ENCODE measurements around the gene C20orf96. TPM values are rescaled to one million over a fixed set of nuclear protein-coding genes. Genes with fewer than 3 reads are reported as not detected.

C20orf96 gene
- total and polyA plus RNA-seq, 2 donors: 1.2 to 4.3 TPM

DNA sequence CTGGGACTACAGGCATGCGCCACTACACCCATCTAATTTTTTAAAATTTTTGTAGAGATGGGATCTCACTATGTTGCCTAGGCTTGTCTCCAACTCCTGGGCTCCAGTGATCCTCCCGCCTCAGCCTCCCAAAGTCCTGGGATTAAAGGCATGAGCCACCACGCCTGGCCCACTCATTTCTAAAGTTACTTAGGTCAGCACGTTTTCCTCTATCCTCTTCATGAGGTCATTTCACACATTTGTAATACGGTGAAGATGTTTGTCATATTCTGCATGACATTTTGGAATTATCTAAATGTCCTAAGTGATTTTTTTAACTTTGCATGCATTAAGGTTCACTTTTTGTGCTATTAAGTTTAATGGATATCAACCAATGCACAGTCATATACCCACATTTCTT, 22.9 kb upstream of the C20orf96 start:
- Histone ChIP-seq H3K9me3 (ENCODE audit: control insufficient read depth in 2 of 2, insufficient read depth in 1 of 2, low read length in 1 of 2) (no peaks in the 10 kb centered on the region), H3K4me3 (ENCODE audit: low read length in 2 of 2) (no peak overlapping the region), H3K27ac (ENCODE audit: low read depth in 1 of 2, low read length in 1 of 2) (no peak overlapping the region), H3K27me3 (ENCODE audit: control insufficient read depth in 2 of 2, insufficient read depth in 1 of 2, low read length in 1 of 2) (no peaks in the 10 kb centered on the region), H3K36me3 (ENCODE audit: control insufficient read depth in 2 of 2, insufficient read depth in 2 of 2, low read length in 1 of 2) (no peaks in the 10 kb centered on the region), H3K4me1 (ENCODE audit: control insufficient read depth in 2 of 2, insufficient read depth in 2 of 2, low read length in 2 of 2) (peaks cover 9 to 17% of the 10 kb centered on the region in 2 donors)
- 96% methylated on average over 5 of the region's 5 CpGs for WGBS
- no peak for DNase-seq (ENCODE audit: low read depth in 6 of 9, low spot score in 9 of 9)

DNA sequence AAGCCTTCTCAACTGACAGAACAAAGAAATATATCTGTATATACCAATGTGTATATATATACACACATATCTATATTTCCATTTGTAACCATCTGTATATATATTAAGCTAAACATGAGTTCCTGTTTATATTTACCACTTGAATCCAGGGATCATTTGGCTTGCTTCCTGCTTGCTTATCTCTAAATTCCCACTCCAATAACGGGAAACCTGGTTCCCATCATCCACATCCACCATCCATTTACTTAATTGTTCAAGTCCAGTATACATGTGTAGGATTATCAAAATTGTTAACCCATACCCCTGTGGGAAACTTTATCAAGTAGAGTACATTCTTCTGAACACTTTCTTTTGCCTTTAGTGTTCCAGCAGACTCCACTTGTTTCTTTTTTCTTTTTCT, 22.3 kb upstream of the C20orf96 start:
- Histone ChIP-seq H3K9me3 (ENCODE audit: control insufficient read depth in 2 of 2, insufficient read depth in 1 of 2, low read length in 1 of 2) (no peaks in the 10 kb centered on the region), H3K27me3 (ENCODE audit: control insufficient read depth in 2 of 2, insufficient read depth in 1 of 2, low read length in 1 of 2) (no peaks in the 10 kb centered on the region), H3K36me3 (ENCODE audit: control insufficient read depth in 2 of 2, insufficient read depth in 2 of 2, low read length in 1 of 2) (no peaks in the 10 kb centered on the region), H3K4me3 (ENCODE audit: low read length in 2 of 2) (no peak overlapping the region), H3K4me1 (ENCODE audit: control insufficient read depth in 2 of 2, insufficient read depth in 2 of 2, low read length in 2 of 2) (peaks cover 9 to 17% of the 10 kb centered on the region in 2 donors), H3K27ac (ENCODE audit: low read depth in 1 of 2, low read length in 1 of 2) (no peak overlapping the region)
- DNase-seq (ENCODE audit: low read depth in 6 of 9, low spot score in 9 of 9): no peak
- 95% methylated on average over 1 of the region's 1 CpG for WGBS

DNA sequence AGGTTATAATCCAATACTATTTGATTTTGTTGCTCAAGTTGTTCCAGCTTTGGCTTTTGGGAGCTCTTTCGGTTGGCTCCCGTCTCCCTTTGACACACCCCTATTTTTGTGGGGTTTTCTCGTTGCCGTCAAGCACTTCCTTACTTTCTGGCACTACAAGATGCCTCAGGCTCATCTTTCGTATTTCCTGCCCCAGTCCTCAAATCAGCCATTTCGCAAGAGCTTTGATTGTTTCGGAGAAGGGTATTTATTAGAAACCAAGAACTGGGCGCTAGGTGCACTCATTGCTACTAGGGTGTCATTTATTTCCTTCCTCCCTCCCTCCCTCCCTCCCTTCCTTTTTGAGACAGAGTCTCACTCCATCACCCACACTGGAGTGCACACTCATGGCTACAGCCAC, 21.5 kb upstream of the C20orf96 start:
- no peak for DNase-seq (ENCODE audit: low read depth in 6 of 9, low spot score in 9 of 9)

DNA sequence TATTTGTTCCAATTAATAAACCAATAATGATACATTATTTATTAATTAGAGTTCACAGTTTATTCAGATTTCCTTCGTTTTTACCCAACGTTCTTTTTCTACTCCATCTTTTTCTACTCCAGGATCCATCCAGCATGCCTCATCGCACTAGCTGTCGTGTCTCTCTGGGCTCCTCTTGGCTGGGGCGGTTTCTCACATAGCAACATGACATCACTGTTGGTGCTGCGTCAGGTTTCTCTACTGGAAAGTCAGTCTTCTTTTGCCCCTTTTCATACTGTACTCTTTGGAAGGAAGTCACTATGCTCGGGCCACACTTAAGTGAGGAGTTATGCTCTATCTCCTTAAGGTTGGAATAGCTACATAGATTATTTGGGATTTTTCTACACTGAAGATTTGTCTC, 21.1 kb upstream of the C20orf96 start:
- Histone ChIP-seq H3K4me3 (ENCODE audit: low read length in 2 of 2) (no peak overlapping the region), H3K36me3 (ENCODE audit: control insufficient read depth in 2 of 2, insufficient read depth in 2 of 2, low read length in 1 of 2) (no peaks in the 10 kb centered on the region), H3K9me3 (ENCODE audit: control insufficient read depth in 2 of 2, insufficient read depth in 1 of 2, low read length in 1 of 2) (no peaks in the 10 kb centered on the region), H3K27ac (ENCODE audit: low read depth in 1 of 2, low read length in 1 of 2) (no peak overlapping the region), H3K4me1 (ENCODE audit: control insufficient read depth in 2 of 2, insufficient read depth in 2 of 2, low read length in 2 of 2) (peaks cover 9 to 17% of the 10 kb centered on the region in 2 donors), H3K27me3 (ENCODE audit: control insufficient read depth in 2 of 2, insufficient read depth in 1 of 2, low read length in 1 of 2) (no peaks in the 10 kb centered on the region)
- no peak for DNase-seq (ENCODE audit: low read depth in 6 of 9, low spot score in 9 of 9)
- WGBS: 95% methylated on average over 7 of the region's 7 CpGs

More for the DNA sequence above, 21.5 kb upstream of the C20orf96 start:
- Histone ChIP-seq H3K4me3 (ENCODE audit: low read length in 2 of 2) (no peak overlapping the region), H3K9me3 (ENCODE audit: control insufficient read depth in 2 of 2, insufficient read depth in 1 of 2, low read length in 1 of 2) (no peaks in the 10 kb centered on the region), H3K4me1 (ENCODE audit: control insufficient read depth in 2 of 2, insufficient read depth in 2 of 2, low read length in 2 of 2) (peaks cover 9 to 17% of the 10 kb centered on the region in 2 donors), H3K27ac (ENCODE audit: low read depth in 1 of 2, low read length in 1 of 2) (no peak overlapping the region), H3K27me3 (ENCODE audit: control insufficient read depth in 2 of 2, insufficient read depth in 1 of 2, low read length in 1 of 2) (no peaks in the 10 kb centered on the region), H3K36me3 (ENCODE audit: control insufficient read depth in 2 of 2, insufficient read depth in 2 of 2, low read length in 1 of 2) (no peaks in the 10 kb centered on the region)
- 96% methylated on average over 8 of the region's 8 CpGs for WGBS

GRCh38 chr20:310645-311044, 20.1 kb upstream of the C20orf96 start:
- Histone ChIP-seq H3K27me3 (ENCODE audit: control insufficient read depth in 2 of 2, insufficient read depth in 1 of 2, low read length in 1 of 2) (no peaks in the 10 kb centered on the region), H3K4me1 (ENCODE audit: control insufficient read depth in 2 of 2, insufficient read depth in 2 of 2, low read length in 2 of 2) (peaks cover 9 to 17% of the 10 kb centered on the region in 2 donors), H3K27ac (ENCODE audit: low read depth in 1 of 2, low read length in 1 of 2) (no peak overlapping the region), H3K9me3 (ENCODE audit: control insufficient read depth in 2 of 2, insufficient read depth in 1 of 2, low read length in 1 of 2) (no peaks in the 10 kb centered on the region), H3K4me3 (ENCODE audit: low read length in 2 of 2) (peak overlapping the region; percentile 27 to 41), H3K36me3 (ENCODE audit: control insufficient read depth in 2 of 2, insufficient read depth in 2 of 2, low read length in 1 of 2) (no peaks in the 10 kb centered on the region)
- DNase-seq (ENCODE audit: low read depth in 6 of 9, low spot score in 9 of 9): no peak
- WGBS: 16% methylated on average over 7 of the region's 7 CpGs

- peak in 7 of 9 donors; percentile 56 to 92 (median 81) for DNase-seq (ENCODE audit: low read depth in 6 of 9, low spot score in 9 of 9)
- Histone ChIP-seq H3K36me3 (ENCODE audit: control insufficient read depth in 2 of 2, insufficient read depth in 2 of 2, low read length in 1 of 2) (no peaks in the 10 kb centered on the region), H3K27ac (ENCODE audit: low read depth in 1 of 2, low read length in 1 of 2) (peak overlapping the region; percentile 49 to 65), H3K27me3 (ENCODE audit: control insufficient read depth in 2 of 2, insufficient read depth in 1 of 2, low read length in 1 of 2) (no peaks in the 10 kb centered on the region), H3K4me1 (ENCODE audit: control insufficient read depth in 2 of 2, insufficient read depth in 2 of 2, low read length in 2 of 2) (peaks cover 9 to 17% of the 10 kb centered on the region in 2 donors), H3K9me3 (ENCODE audit: control insufficient read depth in 2 of 2, insufficient read depth in 1 of 2, low read length in 1 of 2) (no peaks in the 10 kb centered on the region), H3K4me3 (ENCODE audit: low read length in 2 of 2) (peak overlapping the region; percentile 38 to 41)
- 11% methylated on average over 31 of the region's 31 CpGs for WGBS
These were observed 19.5 kb upstream of the C20orf96 start for GRCh38 chr20:309841-310644.

DNA sequence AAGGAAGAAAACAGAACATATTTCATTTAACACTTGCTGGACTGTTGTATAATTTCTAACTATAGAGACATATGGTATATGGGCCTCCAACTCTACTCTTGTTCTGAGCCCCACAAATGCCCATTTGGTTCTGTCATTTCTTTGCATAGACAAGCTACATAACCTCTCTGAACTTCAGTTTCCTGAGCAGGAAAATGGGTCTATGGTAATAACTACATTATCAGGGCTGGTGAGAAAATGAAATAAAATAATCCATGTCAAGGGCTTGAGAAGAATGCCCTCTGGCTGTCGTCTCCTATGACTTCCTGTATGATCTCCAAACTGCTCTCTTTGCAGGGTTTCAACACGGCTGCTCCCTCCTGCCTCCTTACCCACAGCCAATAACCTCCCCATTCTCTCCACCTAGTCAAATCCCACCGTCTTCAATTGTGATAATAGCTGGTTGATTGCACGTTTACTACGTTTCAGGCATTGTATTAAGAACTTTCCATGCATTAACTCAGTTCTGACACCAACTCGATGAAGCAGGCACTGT, 18.8 kb upstream of the C20orf96 start:
- peaks cover 9 to 17% of the 10 kb centered on the region in 2 donors for H3K4me1 ChIP-seq (ENCODE audit: control insufficient read depth in 2 of 2, insufficient read depth in 2 of 2, low read length in 2 of 2)
- WGBS: 22% methylated on average over 6 of the region's 6 CpGs
- H3K9me3 ChIP-seq (ENCODE audit: control insufficient read depth in 2 of 2, insufficient read depth in 1 of 2, low read length in 1 of 2): no peaks in the 10 kb centered on the region
- peak in 1 of 9 donors; percentile 25 for DNase-seq (ENCODE audit: low read depth in 6 of 9, low spot score in 9 of 9)
- H3K27ac ChIP-seq (ENCODE audit: low read depth in 1 of 2, low read length in 1 of 2): peak overlapping the region in 1 of 2 donors; percentile 65
- H3K36me3 ChIP-seq (ENCODE audit: control insufficient read depth in 2 of 2, insufficient read depth in 2 of 2, low read length in 1 of 2): no peaks in the 10 kb centered on the region
- no peak overlapping the region for H3K4me3 ChIP-seq (ENCODE audit: low read length in 2 of 2)
- H3K27me3 ChIP-seq (ENCODE audit: control insufficient read depth in 2 of 2, insufficient read depth in 1 of 2, low read length in 1 of 2): no peaks in the 10 kb centered on the region

DNA sequence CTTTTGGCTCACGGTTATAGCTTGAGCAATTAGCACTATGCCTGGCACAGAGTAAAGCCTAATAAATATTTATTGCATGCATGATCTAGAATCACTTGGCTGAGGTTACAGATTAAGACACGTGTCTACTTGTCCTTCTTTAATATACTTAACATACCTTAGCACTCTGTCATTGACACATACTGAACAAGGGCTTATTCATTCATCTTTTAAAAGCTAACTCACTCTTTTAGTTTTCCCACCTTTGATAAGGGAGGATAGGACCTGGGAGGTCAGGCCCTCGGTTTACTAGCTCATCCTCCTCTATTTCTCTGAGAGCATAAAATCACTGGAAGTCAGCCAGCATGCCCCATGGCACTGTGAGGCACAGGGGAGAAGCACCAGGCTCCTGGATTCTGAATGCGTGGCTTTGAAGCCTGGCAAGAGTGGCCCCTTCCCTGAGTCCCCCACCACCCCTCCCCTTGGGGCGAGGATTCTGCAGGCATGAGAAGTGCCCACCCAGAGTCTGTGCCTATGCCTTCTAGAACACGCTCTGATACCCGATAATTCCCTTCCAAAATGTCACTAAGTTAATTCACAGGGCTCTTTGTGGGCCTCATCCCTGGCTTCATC, 18.0 kb upstream of the C20orf96 start:
- 81% methylated on average over 7 of the region's 7 CpGs for WGBS
- H3K27ac ChIP-seq (ENCODE audit: low read depth in 1 of 2, low read length in 1 of 2): no peak overlapping the region
- no peaks in the 10 kb centered on the region for H3K9me3 ChIP-seq (ENCODE audit: control insufficient read depth in 2 of 2, insufficient read depth in 1 of 2, low read length in 1 of 2)
- no peaks in the 10 kb centered on the region for H3K27me3 ChIP-seq (ENCODE audit: control insufficient read depth in 2 of 2, insufficient read depth in 1 of 2, low read length in 1 of 2)
- no peak overlapping the region for H3K4me3 ChIP-seq (ENCODE audit: low read length in 2 of 2)
- DNase-seq (ENCODE audit: low read depth in 6 of 9, low spot score in 9 of 9): no peak
- peaks cover 9 to 17% of the 10 kb centered on the region in 2 donors for H3K4me1 ChIP-seq (ENCODE audit: control insufficient read depth in 2 of 2, insufficient read depth in 2 of 2, low read length in 2 of 2)
- H3K36me3 ChIP-seq (ENCODE audit: control insufficient read depth in 2 of 2, insufficient read depth in 2 of 2, low read length in 1 of 2): no peaks in the 10 kb centered on the region

DNA sequence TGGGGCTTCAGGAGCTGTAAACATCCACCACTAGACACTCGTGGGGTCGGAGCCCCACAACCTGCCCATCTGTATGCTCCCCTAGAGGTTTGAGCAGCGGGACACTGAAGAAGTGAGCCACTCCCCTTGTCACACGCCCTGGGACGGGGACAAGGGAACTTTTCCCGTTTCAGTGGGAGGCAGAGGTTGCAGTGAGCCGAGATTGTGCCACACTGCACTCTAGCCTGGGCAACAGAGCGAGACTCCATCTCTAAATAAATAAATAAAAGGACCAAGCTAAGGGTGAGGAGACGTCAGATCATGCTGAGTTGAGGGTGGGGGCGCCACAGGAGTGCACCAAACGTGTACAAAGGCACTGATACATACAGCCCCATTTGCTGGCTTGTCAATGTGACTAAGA, 15.2 kb upstream of the C20orf96 start:
- no peak for DNase-seq (ENCODE audit: low read depth in 6 of 9, low spot score in 9 of 9)
- Histone ChIP-seq H3K9me3 (ENCODE audit: control insufficient read depth in 2 of 2, insufficient read depth in 1 of 2, low read length in 1 of 2) (no peaks in the 10 kb centered on the region), H3K27me3 (ENCODE audit: control insufficient read depth in 2 of 2, insufficient read depth in 1 of 2, low read length in 1 of 2) (no peaks in the 10 kb centered on the region), H3K27ac (ENCODE audit: low read depth in 1 of 2, low read length in 1 of 2) (no peak overlapping the region), H3K4me1 (ENCODE audit: control insufficient read depth in 2 of 2, insufficient read depth in 2 of 2, low read length in 2 of 2) (peaks cover 9 to 22% of the 10 kb centered on the region in 2 donors), H3K36me3 (ENCODE audit: control insufficient read depth in 2 of 2, insufficient read depth in 2 of 2, low read length in 1 of 2) (peaks cover 4 to 5% of the 10 kb centered on the region in 2 donors), H3K4me3 (ENCODE audit: low read length in 2 of 2) (no peak overlapping the region)
- 88% methylated on average over 11 of the region's 11 CpGs for WGBS
